Liver (tissue), 9 donors: Measurements from ENCODE around the gene SNX7. TPM values are rescaled to one million over a fixed set of nuclear protein-coding genes. Genes with fewer than 3 reads are reported as not detected.

Experiments
- DNase-seq: peaks from one replicate; pipeline ENCODE4 v3.0.0-alpha.2; 2017; ENCODE audit warnings: low spot score
- H3K27ac ChIP-seq, 2 donors: one replicate each; pipeline ENCODE4 v1.7.0; 2013; ENCODE audit warnings: inconsistent platforms in 2 of 2, low read length in 2 of 2, control low read depth in 1 of 2, low read depth in 1 of 2, mild to moderate bottlenecking in 1 of 2
- H3K27me3 ChIP-seq, 4 donors: one replicate each; pipeline versions ENCODE4 v1.6.1 to v1.7.0; 2013; ENCODE audit warnings: low read length in 3 of 4, inconsistent platforms in 1 of 4, mild to moderate bottlenecking in 1 of 4, moderate library complexity in 1 of 4; ENCODE audit not compliant: control insufficient read depth in 4 of 4, insufficient read depth in 4 of 4
- H3K36me3 ChIP-seq, 4 donors: one replicate each; pipeline versions ENCODE4 v1.6.1 to v1.7.0; 2013; ENCODE audit warnings: low read length in 3 of 4, mild to moderate bottlenecking in 3 of 4, low read depth in 1 of 4, moderate library complexity in 1 of 4; ENCODE audit not compliant: control insufficient read depth in 4 of 4, insufficient read depth in 3 of 4
- H3K4me1 ChIP-seq, 4 donors: one replicate each; pipeline versions ENCODE4 v1.6.1 to v1.7.0; 2013; ENCODE audit warnings: low read length in 3 of 4, mild to moderate bottlenecking in 3 of 4, moderate library complexity in 1 of 4; ENCODE audit not compliant: control insufficient read depth in 4 of 4, insufficient read depth in 4 of 4
- H3K4me3 ChIP-seq, 3 donors: one replicate each; pipeline versions ENCODE4 v1.6.1 to v1.7.0; 2013; ENCODE audit warnings: low read length in 3 of 3, control low read depth in 1 of 3, low read depth in 1 of 3, mild to moderate bottlenecking in 1 of 3
- H3K9ac ChIP-seq, 2 donors: one replicate each; pipeline ENCODE4 v1.7.0; 2013; ENCODE audit warnings: low read length in 2 of 2, mild to moderate bottlenecking in 2 of 2, moderate library complexity in 2 of 2, control low read depth in 1 of 2, low read depth in 1 of 2
- H3K9me3 ChIP-seq, 4 donors: one replicate each; pipeline versions ENCODE4 v1.6.1 to v1.7.0; 2013; ENCODE audit warnings: low read length in 3 of 4; ENCODE audit not compliant: control insufficient read depth in 4 of 4
- EGR1 ChIP-seq, 2 donors: IDR thresholded peaks; 2 replicates each; pipeline ENCODE4 v1.6.1; 2016 to 2018; ENCODE audit warnings: antibody characterized with exemption in 2 of 2, low read depth in 2 of 2
- FOXA1 ChIP-seq: IDR thresholded peaks from 2 replicates; pipeline ENCODE4 v1.6.1; 2016; ENCODE audit warnings: antibody characterized with exemption
- FOXA2 ChIP-seq: IDR thresholded peaks from 2 replicates; pipeline ENCODE4 v1.6.1; 2016; ENCODE audit warnings: antibody characterized with exemption
- GABPA ChIP-seq, 2 donors: IDR thresholded peaks in 1 of 2; conservative IDR thresholded peaks in 1 of 2; 2 replicates each; pipeline ENCODE4 v1.6.1; 2016; ENCODE audit warnings: antibody characterized with exemption in 2 of 2, mild to moderate bottlenecking in 1 of 2, moderate library complexity in 1 of 2
- HNF4A ChIP-seq, 2 donors: conservative IDR thresholded peaks; 2 replicates each; pipeline ENCODE4 v1.6.1; 2016; ENCODE audit warnings: antibody characterized with exemption in 2 of 2, mild to moderate bottlenecking in 2 of 2
- HNF4G ChIP-seq: IDR thresholded peaks from 2 replicates; pipeline ENCODE4 v1.6.1; 2016; ENCODE audit warnings: antibody characterized with exemption
- JUND ChIP-seq, 2 donors: IDR thresholded peaks; 2 replicates each; pipeline ENCODE4 v1.6.1; 2016; ENCODE audit warnings: antibody characterized with exemption in 2 of 2
- NR2F2 ChIP-seq: IDR thresholded peaks from 2 replicates; pipeline ENCODE4 v1.6.1; 2016; ENCODE audit warnings: antibody characterized with exemption
- RAD21 ChIP-seq, 2 donors: IDR thresholded peaks; 2 replicates each; pipeline ENCODE4 v1.6.1; 2016; ENCODE audit warnings: antibody characterized with exemption in 2 of 2, mild to moderate bottlenecking in 2 of 2
- RXRA ChIP-seq, 2 donors: IDR thresholded peaks; 2 replicates each; pipeline ENCODE4 v1.6.1; 2017 to 2018; ENCODE audit warnings: antibody characterized with exemption in 2 of 2, mild to moderate bottlenecking in 1 of 2
- SP1 ChIP-seq: IDR thresholded peaks from 2 replicates; pipeline ENCODE4 v1.6.1; 2018; ENCODE audit warnings: antibody characterized with exemption, mild to moderate bottlenecking
- TAF1 ChIP-seq: conservative IDR thresholded peaks from 2 replicates; pipeline ENCODE4 v1.6.1; 2016; ENCODE audit warnings: antibody characterized with exemption, mild to moderate bottlenecking
- YY1 ChIP-seq: IDR thresholded peaks from 2 replicates; pipeline ENCODE4 v1.6.1; 2016; ENCODE audit warnings: antibody characterized with exemption, mild to moderate bottlenecking
- WGBS: extraction: QIAGEN DNeasy Blood & Tissue Kit; methylation state at CpG from one replicate; pipeline ENCODE4 v1.1.7; 2013; 5-methylcytosine and 5-hydroxymethylcytosine counted together
- polyA plus RNA-seq, 2 donors: library from polyadenylated mRNA; stranded (reverse) in 1 of 2; unstranded in 1 of 2; fragments of 200-250 nt in 1 of 2; fragments of >200 nt in 1 of 2; fragmentation: Nextera tagmentation in 1 of 2; extraction: Ambion mirVana in 1 of 2; gene quantifications; one replicate each; pipeline versions ENCODE4 v1.2.1 to v1.2.3, GENCODE V29; 2013 to 2015
- total RNA-seq, 2 donors: library from RNA; depleted of rRNA; stranded (reverse); fragments of >200 nt; gene quantifications; one replicate each; pipeline ENCODE4 v1.2.3, GENCODE V29; 2014
- TF ChIP-seq, protein P1 (sequence below): IDR thresholded peaks from 2 replicates; pipeline ENCODE4 v1.6.1; 2016; ENCODE audit warnings: antibody characterized with exemption
- TF ChIP-seq, protein P2 (sequence below): IDR thresholded peaks from 2 replicates; pipeline ENCODE4 v1.6.1; 2016; ENCODE audit warnings: antibody characterized with exemption
- TF ChIP-seq, protein P3 (sequence below): fragments of 150-350 bp; IDR thresholded peaks from 2 replicates; pipeline ENCODE4 v1.5.1; 2017; ENCODE audit warnings: improper control_type of control experiment, low read depth, low read length; ENCODE audit not compliant: missing input control
- TF ChIP-seq, protein P4 (sequence below): IDR thresholded peaks from 2 replicates; pipeline ENCODE4 v1.6.1; 2016; ENCODE audit warnings: antibody characterized with exemption
- TF ChIP-seq, protein P5 (sequence below): IDR thresholded peaks from 2 replicates; pipeline ENCODE4 v1.6.1; 2016; ENCODE audit warnings: antibody characterized with exemption, mild to moderate bottlenecking
- donor health status: healthy.
- donor health status: healthy.
- donor health status: healthy.
- donor health status: healthy.
- donor health status: healthy.

The SNX7 gene
- total and polyA plus RNA-seq, 4 donors, result 9.4 to 12.8 (median 9.8) TPM

DNA sequence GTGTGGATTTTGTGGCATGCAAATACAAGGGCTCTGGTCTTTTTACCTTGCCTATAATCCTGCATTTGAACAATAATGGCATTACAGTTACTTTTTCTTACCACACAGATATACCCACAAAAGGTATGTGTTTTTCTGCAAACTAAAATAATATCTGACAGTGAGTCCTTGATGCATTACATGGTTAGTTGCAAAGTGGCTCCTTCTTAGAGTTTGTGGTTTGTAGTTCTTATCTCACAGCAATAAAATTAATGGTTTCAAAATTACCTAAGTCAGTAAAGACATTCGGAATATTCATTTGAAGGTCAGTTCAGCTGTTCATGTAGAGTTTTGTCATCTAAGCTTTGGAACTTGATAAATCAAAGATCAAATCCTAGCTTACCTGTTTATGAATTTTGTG, 43.5 kb downstream of the SNX7 start:
- WGBS, result 89% methylated on average over 1 of the region's 1 CpG
- H3K9ac ChIP-seq, result no peak overlapping the region
- no peak for DNase-seq
- no peaks in the 10 kb centered on the region for H3K9me3 ChIP-seq
- no peak for TF ChIP-seq NR2F2
- TF ChIP-seq, protein P1, sequence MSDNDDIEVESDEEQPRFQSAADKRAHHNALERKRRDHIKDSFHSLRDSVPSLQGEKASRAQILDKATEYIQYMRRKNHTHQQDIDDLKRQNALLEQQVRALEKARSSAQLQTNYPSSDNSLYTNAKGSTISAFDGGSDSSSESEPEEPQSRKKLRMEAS, result no peak
- TF ChIP-seq GABPA (IDR thresholded peaks at IDR 0.05 in 1 of 2, conservative IDR thresholded peaks at IDR 0.05 in 1 of 2), result no peak
- TF ChIP-seq, protein P2, sequence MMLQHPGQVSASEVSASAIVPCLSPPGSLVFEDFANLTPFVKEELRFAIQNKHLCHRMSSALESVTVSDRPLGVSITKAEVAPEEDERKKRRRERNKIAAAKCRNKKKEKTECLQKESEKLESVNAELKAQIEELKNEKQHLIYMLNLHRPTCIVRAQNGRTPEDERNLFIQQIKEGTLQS, result no peak
- no peak for TF ChIP-seq YY1
- no peak for TF ChIP-seq RXRA (IDR thresholded peaks at IDR 0.05)
- TF ChIP-seq EGR1 (IDR thresholded peaks at IDR 0.05; ENCODE audit: low read depth in 2 of 2), result no peak
- no peak for TF ChIP-seq FOXA1
- no peak for TF ChIP-seq RAD21 (IDR thresholded peaks at IDR 0.05)
- no peak for TF ChIP-seq SP1
- no peak for TF ChIP-seq HNF4A (conservative IDR thresholded peaks at IDR 0.05)
- TF ChIP-seq, protein P3, sequence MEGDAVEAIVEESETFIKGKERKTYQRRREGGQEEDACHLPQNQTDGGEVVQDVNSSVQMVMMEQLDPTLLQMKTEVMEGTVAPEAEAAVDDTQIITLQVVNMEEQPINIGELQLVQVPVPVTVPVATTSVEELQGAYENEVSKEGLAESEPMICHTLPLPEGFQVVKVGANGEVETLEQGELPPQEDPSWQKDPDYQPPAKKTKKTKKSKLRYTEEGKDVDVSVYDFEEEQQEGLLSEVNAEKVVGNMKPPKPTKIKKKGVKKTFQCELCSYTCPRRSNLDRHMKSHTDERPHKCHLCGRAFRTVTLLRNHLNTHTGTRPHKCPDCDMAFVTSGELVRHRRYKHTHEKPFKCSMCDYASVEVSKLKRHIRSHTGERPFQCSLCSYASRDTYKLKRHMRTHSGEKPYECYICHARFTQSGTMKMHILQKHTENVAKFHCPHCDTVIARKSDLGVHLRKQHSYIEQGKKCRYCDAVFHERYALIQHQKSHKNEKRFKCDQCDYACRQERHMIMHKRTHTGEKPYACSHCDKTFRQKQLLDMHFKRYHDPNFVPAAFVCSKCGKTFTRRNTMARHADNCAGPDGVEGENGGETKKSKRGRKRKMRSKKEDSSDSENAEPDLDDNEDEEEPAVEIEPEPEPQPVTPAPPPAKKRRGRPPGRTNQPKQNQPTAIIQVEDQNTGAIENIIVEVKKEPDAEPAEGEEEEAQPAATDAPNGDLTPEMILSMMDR, result no peak
- no peak for TF ChIP-seq HNF4G
- TF ChIP-seq TAF1, result no peak
- TF ChIP-seq, protein P4, sequence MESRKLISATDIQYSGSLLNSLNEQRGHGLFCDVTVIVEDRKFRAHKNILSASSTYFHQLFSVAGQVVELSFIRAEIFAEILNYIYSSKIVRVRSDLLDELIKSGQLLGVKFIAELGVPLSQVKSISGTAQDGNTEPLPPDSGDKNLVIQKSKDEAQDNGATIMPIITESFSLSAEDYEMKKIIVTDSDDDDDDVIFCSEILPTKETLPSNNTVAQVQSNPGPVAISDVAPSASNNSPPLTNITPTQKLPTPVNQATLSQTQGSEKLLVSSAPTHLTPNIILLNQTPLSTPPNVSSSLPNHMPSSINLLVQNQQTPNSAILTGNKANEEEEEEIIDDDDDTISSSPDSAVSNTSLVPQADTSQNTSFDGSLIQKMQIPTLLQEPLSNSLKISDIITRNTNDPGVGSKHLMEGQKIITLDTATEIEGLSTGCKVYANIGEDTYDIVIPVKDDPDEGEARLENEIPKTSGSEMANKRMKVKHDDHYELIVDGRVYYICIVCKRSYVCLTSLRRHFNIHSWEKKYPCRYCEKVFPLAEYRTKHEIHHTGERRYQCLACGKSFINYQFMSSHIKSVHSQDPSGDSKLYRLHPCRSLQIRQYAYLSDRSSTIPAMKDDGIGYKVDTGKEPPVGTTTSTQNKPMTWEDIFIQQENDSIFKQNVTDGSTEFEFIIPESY, result no peak
- TF ChIP-seq FOXA2, result no peak
- TF ChIP-seq, protein P5, sequence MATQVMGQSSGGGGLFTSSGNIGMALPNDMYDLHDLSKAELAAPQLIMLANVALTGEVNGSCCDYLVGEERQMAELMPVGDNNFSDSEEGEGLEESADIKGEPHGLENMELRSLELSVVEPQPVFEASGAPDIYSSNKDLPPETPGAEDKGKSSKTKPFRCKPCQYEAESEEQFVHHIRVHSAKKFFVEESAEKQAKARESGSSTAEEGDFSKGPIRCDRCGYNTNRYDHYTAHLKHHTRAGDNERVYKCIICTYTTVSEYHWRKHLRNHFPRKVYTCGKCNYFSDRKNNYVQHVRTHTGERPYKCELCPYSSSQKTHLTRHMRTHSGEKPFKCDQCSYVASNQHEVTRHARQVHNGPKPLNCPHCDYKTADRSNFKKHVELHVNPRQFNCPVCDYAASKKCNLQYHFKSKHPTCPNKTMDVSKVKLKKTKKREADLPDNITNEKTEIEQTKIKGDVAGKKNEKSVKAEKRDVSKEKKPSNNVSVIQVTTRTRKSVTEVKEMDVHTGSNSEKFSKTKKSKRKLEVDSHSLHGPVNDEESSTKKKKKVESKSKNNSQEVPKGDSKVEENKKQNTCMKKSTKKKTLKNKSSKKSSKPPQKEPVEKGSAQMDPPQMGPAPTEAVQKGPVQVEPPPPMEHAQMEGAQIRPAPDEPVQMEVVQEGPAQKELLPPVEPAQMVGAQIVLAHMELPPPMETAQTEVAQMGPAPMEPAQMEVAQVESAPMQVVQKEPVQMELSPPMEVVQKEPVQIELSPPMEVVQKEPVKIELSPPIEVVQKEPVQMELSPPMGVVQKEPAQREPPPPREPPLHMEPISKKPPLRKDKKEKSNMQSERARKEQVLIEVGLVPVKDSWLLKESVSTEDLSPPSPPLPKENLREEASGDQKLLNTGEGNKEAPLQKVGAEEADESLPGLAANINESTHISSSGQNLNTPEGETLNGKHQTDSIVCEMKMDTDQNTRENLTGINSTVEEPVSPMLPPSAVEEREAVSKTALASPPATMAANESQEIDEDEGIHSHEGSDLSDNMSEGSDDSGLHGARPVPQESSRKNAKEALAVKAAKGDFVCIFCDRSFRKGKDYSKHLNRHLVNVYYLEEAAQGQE, result no peak
- TF ChIP-seq JUND (IDR thresholded peaks at IDR 0.05), result no peak
- H3K36me3 ChIP-seq, result no peaks in the 10 kb centered on the region
- H3K27me3 ChIP-seq, result no peaks in the 10 kb centered on the region
- no peak overlapping the region for H3K27ac ChIP-seq
- no peak overlapping the region for H3K4me3 ChIP-seq
- no peaks in the 10 kb centered on the region for H3K4me1 ChIP-seq

DNA sequence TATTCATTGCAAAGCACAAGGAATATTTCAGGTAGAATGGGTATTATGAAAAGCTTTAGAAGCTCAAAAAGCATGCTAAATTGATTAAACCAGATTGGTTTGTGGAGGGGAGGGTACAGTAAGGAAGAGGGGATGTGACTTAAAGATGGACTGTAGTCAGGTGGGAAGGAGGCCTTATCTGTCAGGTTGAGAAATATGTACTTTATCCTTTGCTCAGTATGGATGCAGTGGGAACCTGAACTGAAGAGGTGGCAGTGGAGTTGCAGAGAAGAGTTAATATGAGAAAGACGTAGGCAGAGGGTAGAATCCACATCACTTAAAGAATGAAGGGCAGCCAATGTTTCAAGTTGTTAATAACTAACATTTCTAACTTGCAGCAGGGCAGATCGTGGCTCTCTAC, 44.1 kb downstream of the SNX7 start:
- WGBS, result 89% methylated on average over 2 of the region's 2 CpGs
- no peaks in the 10 kb centered on the region for H3K4me1 ChIP-seq

More for the DNA sequence above, 44.1 kb downstream of the SNX7 start:
- H3K36me3 ChIP-seq, result no peaks in the 10 kb centered on the region
- no peak overlapping the region for H3K9ac ChIP-seq
- DNase-seq, result no peak
- no peak overlapping the region for H3K27ac ChIP-seq
- no peaks in the 10 kb centered on the region for H3K9me3 ChIP-seq
- H3K27me3 ChIP-seq, result no peaks in the 10 kb centered on the region
- H3K4me3 ChIP-seq, result no peak overlapping the region
- TF ChIP-seq, protein P3, result no peak
- TF ChIP-seq NR2F2 (no peak), SP1 (no peak)
